ENCODE measurements around the gene ABCC6.
"Not testable (repeated sequence)": the region's sequence is repeated elsewhere in the genome, so short reads cannot be mapped to it uniquely, and the experiment has no call there.

Gene ABCC6

GRCh38 chr16:16158082-16158658 lies 65.1 kb downstream of the ABCC6 start:
- DNase-seq, result no peak

- DNase-seq, result no peak
These were observed 66.1 kb downstream of the ABCC6 start for GRCh38 chr16:16157166-16157565.

GRCh38 chr16:16155234-16155633 lies 68.1 kb downstream of the ABCC6 start:
- no peak for DNase-seq

GRCh38 chr16:16154281-16154951 lies 68.9 kb downstream of the ABCC6 start:
- DNase-seq, result no peak

GRCh38 chr16:16153000-16153399 lies 70.3 kb downstream of the ABCC6 start:
- DNase-seq, result not testable (repeated sequence)

GRCh38 chr16:16151315-16151714 lies 72.0 kb downstream of the ABCC6 start:
- no peak for DNase-seq

GRCh38 chr16:16150878-16151152 lies 72.5 kb downstream of the ABCC6 start:
- no peak for DNase-seq

GRCh38 chr16:16150117-16150877 lies 73.0 kb downstream of the ABCC6 start:
- no peak for DNase-seq

- no peak for DNase-seq
These were observed 73.6 kb downstream of the ABCC6 start for GRCh38 chr16:16149710-16150116.

GRCh38 chr16:16148755-16149154 lies 74.5 kb downstream of the ABCC6 start:
- no peak for DNase-seq

- not testable (repeated sequence) for DNase-seq
These were observed 75.2 kb downstream of the ABCC6 start for GRCh38 chr16:16148000-16148599.

- DNase-seq, result no peak
These were observed 75.8 kb downstream of the ABCC6 start for GRCh38 chr16:16147316-16147999.

GRCh38 chr16:16146380-16147315 lies 76.6 kb downstream of the ABCC6 start:
- DNase-seq, result no peak

- DNase-seq, result no peak
These were observed 78.0 kb downstream of the ABCC6 start for GRCh38 chr16:16145286-16145685.

GRCh38 chr16:16144416-16144815 lies 78.9 kb downstream of the ABCC6 start:
- no peak for DNase-seq

GRCh38 chr16:16143931-16144330 lies 79.4 kb downstream of the ABCC6 start:
- no peak for DNase-seq

GRCh38 chr16:16143038-16143763 lies 80.1 kb downstream of the ABCC6 start:
- DNase-seq, result no peak

- DNase-seq, result no peak
These were observed 81.4 kb downstream of the ABCC6 start for GRCh38 chr16:16141784-16142396.

GRCh38 chr16:16141141-16141540 lies 82.2 kb downstream of the ABCC6 start:
- DNase-seq, result no peak

- no peak for DNase-seq
These were observed 82.8 kb downstream of the ABCC6 start for GRCh38 chr16:16140537-16140936.

- DNase-seq, result no peak
These were observed 83.5 kb downstream of the ABCC6 start for GRCh38 chr16:16139806-16140205.

Measured in NCI-H524 treated with DMSO at 0.1 percent for 48 hours (cell line).